HG03378 (cell line): ENCODE results near the gene MYO5A.
"Not testable (repeated sequence)": the region's sequence is repeated elsewhere in the genome, so short reads cannot be mapped to it uniquely, and the experiment has no call there.

Experiments used
- ATAC-seq: cut with Tn5 transposase; IDR thresholded peaks from one replicate; pipeline ENCODE4 v1.9.1; 2021; ENCODE audit warnings: mild to moderate bottlenecking, moderate library complexity; ENCODE audit not compliant: unreplicated experiment

The MYO5A gene

GRCh38 chr15:52509500-52510245 lies 19.0 kb downstream of the MYO5A start:
- no peak for ATAC-seq

GRCh38 chr15:52506549-52506948 lies 22.1 kb downstream of the MYO5A start:
- no peak for ATAC-seq

- ATAC-seq: no peak
These were observed 23.5 kb downstream of the MYO5A start for GRCh38 chr15:52505151-52505550.

- peak; percentile 77 for ATAC-seq
These were observed 24.7 kb downstream of the MYO5A start for GRCh38 chr15:52503788-52504496.

- no peak for ATAC-seq
These were observed 26.1 kb downstream of the MYO5A start for GRCh38 chr15:52502608-52503007.

GRCh38 chr15:52499506-52499905 lies 29.2 kb downstream of the MYO5A start:
- no peak for ATAC-seq

- ATAC-seq: no peak
These were observed 30.0 kb downstream of the MYO5A start for GRCh38 chr15:52498706-52499105.

GRCh38 chr15:52496776-52497470 lies 31.8 kb downstream of the MYO5A start:
- ATAC-seq: no peak

GRCh38 chr15:52496175-52496574 lies 32.5 kb downstream of the MYO5A start:
- no peak for ATAC-seq

- ATAC-seq: no peak
These were observed 33.6 kb downstream of the MYO5A start for GRCh38 chr15:52495125-52495524.

- no peak for ATAC-seq
These were observed 34.7 kb downstream of the MYO5A start for GRCh38 chr15:52493968-52494367.

- ATAC-seq: no peak
These were observed 36.5 kb downstream of the MYO5A start for GRCh38 chr15:52492132-52492531.

- ATAC-seq: no peak
These were observed 37.2 kb downstream of the MYO5A start for GRCh38 chr15:52491472-52491871.

- not testable (repeated sequence) for ATAC-seq
These were observed 39.2 kb downstream of the MYO5A start for GRCh38 chr15:52489430-52489829.

GRCh38 chr15:52488830-52489229 lies 39.9 kb downstream of the MYO5A start:
- no peak for ATAC-seq

- ATAC-seq: no peak
These were observed 42.4 kb downstream of the MYO5A start for GRCh38 chr15:52486003-52486996.

- ATAC-seq: no peak
These were observed 43.4 kb downstream of the MYO5A start for GRCh38 chr15:52485290-52485689.

GRCh38 chr15:52483707-52484106 lies 45.0 kb downstream of the MYO5A start:
- ATAC-seq: no peak

- ATAC-seq: peak; percentile 99
These were observed 46.8 kb downstream of the MYO5A start for GRCh38 chr15:52481915-52482314.

GRCh38 chr15:52480990-52481389 lies 47.7 kb downstream of the MYO5A start:
- ATAC-seq: no peak

- ATAC-seq: no peak
These were observed 62.0 kb downstream of the MYO5A start for GRCh38 chr15:52466716-52467115.
